Mesenchymal stem cell (in vitro differentiated cells and primary cell): ENCODE measurements around the gene DCAF8.

ENCODE experiments used
- DNase-seq: peaks from one replicate; pipeline ENCODE4 v3.0.0-alpha.2; 2013
- H2AFZ ChIP-seq: one replicate; pipeline ENCODE4 v1.6.1; 2013; ENCODE audit warnings: low read depth, mild to moderate bottlenecking, control low read depth, inconsistent platforms, low read length, moderate library complexity
- H2AK5ac ChIP-seq: 2 replicates; pipeline ENCODE4 v1.6.1; 2013; ENCODE audit warnings: low read length, moderate library complexity, mild to moderate bottlenecking, inconsistent platforms; ENCODE audit not compliant: severe bottlenecking
- H2BK120ac ChIP-seq: one replicate; pipeline ENCODE4 v1.6.1; 2013; ENCODE audit warnings: low read depth, mild to moderate bottlenecking, inconsistent platforms, low read length, moderate library complexity
- H2BK12ac ChIP-seq, 2 experiments: one replicate each; pipeline ENCODE4 v1.6.1; 2013; ENCODE audit warnings: inconsistent platforms in 2 of 2, low read length in 2 of 2, mild to moderate bottlenecking in 2 of 2, moderate library complexity in 2 of 2, control low read depth in 1 of 2
- H2BK15ac ChIP-seq: one replicate; pipeline ENCODE4 v1.6.1; 2013; ENCODE audit warnings: mild to moderate bottlenecking, low read depth, inconsistent platforms; ENCODE audit not compliant: poor library complexity, severe bottlenecking
- H2BK5ac ChIP-seq: 2 replicates; pipeline ENCODE4 v1.6.1; 2013; ENCODE audit warnings: low read depth, mild to moderate bottlenecking, low read length, control low read depth, inconsistent platforms; ENCODE audit not compliant: poor library complexity, severe bottlenecking
- H3K14ac ChIP-seq, 2 experiments: one replicate each; pipeline ENCODE4 v1.6.1; 2013; ENCODE audit warnings: inconsistent platforms in 2 of 2, low read length in 2 of 2, control low read depth in 1 of 2, mild to moderate bottlenecking in 1 of 2, moderate library complexity in 1 of 2
- H3K18ac ChIP-seq, 2 experiments: one replicate each; pipeline ENCODE4 v1.6.1; 2013; ENCODE audit warnings: inconsistent platforms in 2 of 2, low read length in 2 of 2, control low read depth in 1 of 2, low read depth in 1 of 2, mild to moderate bottlenecking in 1 of 2
- H3K23ac ChIP-seq, 2 experiments: one replicate each; pipeline ENCODE4 v1.6.1; 2013; ENCODE audit warnings: inconsistent platforms in 2 of 2, low read length in 2 of 2, mild to moderate bottlenecking in 2 of 2, moderate library complexity in 2 of 2, control low read depth in 1 of 2
- H3K27ac ChIP-seq: 2 replicates; pipeline ENCODE4 v1.5.1; 2013; ENCODE audit warnings: mild to moderate bottlenecking, moderate library complexity, low read length, control low read depth, inconsistent platforms; ENCODE audit not compliant: poor library complexity, severe bottlenecking
- H3K27me3 ChIP-seq, 2 experiments: 2 replicates each; pipeline versions ENCODE4 v1.6.1 to v1.7.0; 2013; ENCODE audit warnings: low read length in 2 of 2, mild to moderate bottlenecking in 2 of 2, moderate library complexity in 2 of 2, control low read depth in 1 of 2, inconsistent platforms in 1 of 2; ENCODE audit not compliant: control insufficient read depth in 1 of 2, insufficient read depth in 1 of 2
- H3K36me3 ChIP-seq, 2 experiments: 2 replicates each; pipeline versions ENCODE4 v1.6.1 to v1.7.0; 2013; ENCODE audit warnings: low read length in 2 of 2, control low read depth in 1 of 2, inconsistent platforms in 1 of 2, low read depth in 1 of 2, mild to moderate bottlenecking in 1 of 2; ENCODE audit not compliant: insufficient read depth in 2 of 2, control insufficient read depth in 1 of 2
- H3K4ac ChIP-seq, 2 experiments: one replicate each; pipeline ENCODE4 v1.6.1; 2013; ENCODE audit warnings: inconsistent platforms in 2 of 2, low read length in 2 of 2, mild to moderate bottlenecking in 2 of 2, moderate library complexity in 2 of 2, control low read depth in 1 of 2, low read depth in 1 of 2
- H3K4me1 ChIP-seq: 2 replicates; pipeline ENCODE4 v1.6.1; 2013; ENCODE audit warnings: low read depth, low read length, control low read depth; ENCODE audit not compliant: control insufficient read depth, insufficient read depth
- H3K4me2 ChIP-seq: 2 replicates; pipeline ENCODE4 v1.6.1; 2013; ENCODE audit warnings: low read length, mild to moderate bottlenecking, inconsistent platforms; ENCODE audit not compliant: poor library complexity, severe bottlenecking
- H3K4me3 ChIP-seq, 2 experiments: 2 replicates each; pipeline versions ENCODE4 v1.5.1 to v1.7.0; 2013; ENCODE audit warnings: low read length in 2 of 2, mild to moderate bottlenecking in 2 of 2, control low read depth in 1 of 2, low read depth in 1 of 2; ENCODE audit not compliant: insufficient read depth in 1 of 2
- H3K79me1 ChIP-seq: replicated peaks from 2 replicates; pipeline ENCODE4 v1.6.1; 2013; ENCODE audit warnings: mild to moderate bottlenecking, control low read depth, low read length, inconsistent platforms; ENCODE audit not compliant: poor library complexity, severe bottlenecking
- H3K9ac ChIP-seq: 2 replicates; pipeline ENCODE4 v1.7.0; 2013; ENCODE audit warnings: mild to moderate bottlenecking, low read length, moderate library complexity
- H3K9me3 ChIP-seq: 2 replicates; pipeline ENCODE4 v1.7.0; 2013; ENCODE audit warnings: mild to moderate bottlenecking, low read length; ENCODE audit not compliant: control insufficient read depth
- H4K8ac ChIP-seq: one replicate; pipeline ENCODE4 v1.6.1; 2013; ENCODE audit warnings: inconsistent platforms, mild to moderate bottlenecking, low read length, moderate library complexity
- H4K91ac ChIP-seq: one replicate; pipeline ENCODE4 v1.6.1; 2013; ENCODE audit warnings: mild to moderate bottlenecking, low read length, inconsistent platforms
- WGBS: methylation state at CpG from one replicate; pipeline ENCODE4 v1.1.7; 2013; ENCODE audit warnings: mixed read lengths; 5-methylcytosine and 5-hydroxymethylcytosine counted together

The DCAF8 gene

GRCh38 chr1:160260406-160261382, 1.7 kb downstream of the DCAF8 start:
- no peak overlapping the region for H3K4ac ChIP-seq
- H3K14ac ChIP-seq: no peak overlapping the region
- peaks cover 2% of the 10 kb centered on the region for H3K4me1 ChIP-seq
- DNase-seq: peak; percentile 79
- no peak overlapping the region for H3K23ac ChIP-seq
- H2AFZ ChIP-seq: no peak overlapping the region
- H3K18ac ChIP-seq: no peak overlapping the region
- no peaks in the 10 kb centered on the region for H3K27me3 ChIP-seq
- H3K9ac ChIP-seq: peak overlapping the region; percentile 98
- H3K4me3 ChIP-seq: peak overlapping the region in 1 of 2 experiments; percentile 97
- peaks cover 0 to 5% of the 10 kb centered on the region in 2 experiments for H3K36me3 ChIP-seq
- no peak overlapping the region for H2AK5ac ChIP-seq
- H2BK15ac ChIP-seq: no peak overlapping the region
- H3K79me1 ChIP-seq: peaks cover 10% of the 10 kb centered on the region
- H2BK12ac ChIP-seq: no peak overlapping the region
- 78% methylated on average over 4 of the region's 6 CpGs for WGBS
- no peak overlapping the region for H2BK120ac ChIP-seq
- H3K4me2 ChIP-seq: peak overlapping the region; percentile 41
- H2BK5ac ChIP-seq: no peak overlapping the region
- no peak overlapping the region for H4K91ac ChIP-seq
- H3K27ac ChIP-seq: peak overlapping the region; percentile 57
- H4K8ac ChIP-seq: no peak overlapping the region
- no peaks in the 10 kb centered on the region for H3K9me3 ChIP-seq

GRCh38 chr1:160258177-160258798, 4.1 kb downstream of the DCAF8 start:
- no peak overlapping the region for H2BK5ac ChIP-seq
- WGBS: 94% methylated on average over 6 of the region's 7 CpGs
- no peak overlapping the region for H3K4ac ChIP-seq
- H3K9ac ChIP-seq: no peak overlapping the region
- H3K9me3 ChIP-seq: no peaks in the 10 kb centered on the region
- H2AK5ac ChIP-seq: no peak overlapping the region
- H3K4me2 ChIP-seq: no peak overlapping the region
- no peak overlapping the region for H4K8ac ChIP-seq
- no peak overlapping the region for H3K27ac ChIP-seq
- peaks cover 3 to 5% of the 10 kb centered on the region in 2 experiments for H3K36me3 ChIP-seq
- peaks cover 4% of the 10 kb centered on the region for H3K4me1 ChIP-seq
- no peak overlapping the region for H2BK15ac ChIP-seq
- no peak overlapping the region for H4K91ac ChIP-seq
- no peak overlapping the region for H2BK12ac ChIP-seq
- H2AFZ ChIP-seq: no peak overlapping the region
- no peak overlapping the region for H3K14ac ChIP-seq
- H3K27me3 ChIP-seq: no peaks in the 10 kb centered on the region
- H3K18ac ChIP-seq: no peak overlapping the region
- H2BK120ac ChIP-seq: no peak overlapping the region
- peaks cover 19% of the 10 kb centered on the region for H3K79me1 ChIP-seq
- no peak overlapping the region for H3K4me3 ChIP-seq
- H3K23ac ChIP-seq: no peak overlapping the region
- DNase-seq: no peak

GRCh38 chr1:160257411-160258015, 4.8 kb downstream of the DCAF8 start:
- Histone ChIP-seq H3K79me1 (peaks cover 19% of the 10 kb centered on the region), H3K23ac (no peak overlapping the region), H3K4me2 (no peak overlapping the region), H3K9me3 (no peaks in the 10 kb centered on the region), H2BK120ac (no peak overlapping the region), H2AFZ (no peak overlapping the region), H2BK5ac (no peak overlapping the region), H2BK15ac (no peak overlapping the region), H2BK12ac (no peak overlapping the region), H3K9ac (peak overlapping the region; percentile 7), H3K4me3 (no peak overlapping the region), H2AK5ac (no peak overlapping the region), H3K36me3 (peaks cover 5% of the 10 kb centered on the region in 2 experiments), H4K91ac (no peak overlapping the region), H3K27ac (no peak overlapping the region), H3K27me3 (no peaks in the 10 kb centered on the region), H3K4me1 (peaks cover 4% of the 10 kb centered on the region), H4K8ac (no peak overlapping the region), H3K4ac (no peak overlapping the region), H3K14ac (no peak overlapping the region), H3K18ac (no peak overlapping the region)
- WGBS: over 99% methylated on average over 6 of the region's 6 CpGs
- no peak for DNase-seq
